Astrocyte (in vitro differentiated cells and primary cell): ENCODE measurements around the gene ZNF280D. TPM values are rescaled to one million over a fixed set of nuclear protein-coding genes. Genes with fewer than 3 reads are reported as not detected.

Experiments
- DNase-seq: peaks from one replicate; pipeline ENCODE4 v3.0.0-alpha.2; 2010; ENCODE audit warnings: low read depth
- FAIRE-seq: peaks from 2 replicates; lab custom pipeline; 2011; peaks lifted over from hg19 to GRCh38; lab: Jason Lieb, UNC
- H2AFZ ChIP-seq: 2 replicates; pipeline ENCODE4 v1.6.0; 2012; ENCODE audit warnings: low read depth, low read length, inconsistent platforms
- H3K27ac ChIP-seq: 2 replicates; pipeline ENCODE4 v1.5.1; 2011; ENCODE audit warnings: low read depth, low read length, inconsistent platforms
- H3K27me3 ChIP-seq: 2 replicates; pipeline ENCODE4 v1.6.0; 2011; ENCODE audit warnings: low read length, inconsistent platforms; ENCODE audit not compliant: insufficient read depth
- H3K36me3 ChIP-seq: 2 replicates; pipeline ENCODE4 v1.5.1; 2011; ENCODE audit warnings: low read length, inconsistent platforms; ENCODE audit not compliant: insufficient read depth
- H3K4me1 ChIP-seq: 2 replicates; pipeline ENCODE4 v1.5.1; 2011; ENCODE audit warnings: low read length, inconsistent platforms; ENCODE audit not compliant: insufficient read depth
- H3K4me2 ChIP-seq: 2 replicates; pipeline ENCODE4 v1.6.0; 2012; ENCODE audit warnings: low read length, inconsistent platforms
- H3K4me3 ChIP-seq: 2 replicates; pipeline ENCODE4 v1.5.1; 2011; ENCODE audit warnings: low read depth, mild to moderate bottlenecking, low read length, inconsistent platforms; ENCODE audit not compliant: insufficient read depth
- H3K79me2 ChIP-seq: 2 replicates; pipeline ENCODE4 v1.6.0; 2012; ENCODE audit warnings: mild to moderate bottlenecking, low read length, inconsistent platforms; ENCODE audit not compliant: insufficient read depth
- H3K9ac ChIP-seq: 2 replicates; pipeline ENCODE4 v1.6.0; 2012; ENCODE audit warnings: mild to moderate bottlenecking, low read length, inconsistent platforms
- H3K9me3 ChIP-seq: 2 replicates; pipeline ENCODE4 v1.5.1; 2012; ENCODE audit warnings: low read depth, mild to moderate bottlenecking, low read length, inconsistent platforms; ENCODE audit not compliant: insufficient read depth
- H4K20me1 ChIP-seq: 2 replicates; pipeline ENCODE4 v1.6.0; 2012; ENCODE audit warnings: low read length, inconsistent platforms; ENCODE audit not compliant: insufficient read depth
- H3K27ac Mint-ChIP-seq: one replicate; pipeline ENCODE4 v1.8.0; 2021; ENCODE audit warnings: mild to moderate bottlenecking, mixed read lengths; ENCODE audit not compliant: unreplicated experiment
- H3K27me3 Mint-ChIP-seq: one replicate; pipeline ENCODE4 v1.8.0; 2021; ENCODE audit warnings: low read depth, mixed read lengths; ENCODE audit not compliant: unreplicated experiment
- H3K36me3 Mint-ChIP-seq: one replicate; pipeline ENCODE4 v1.8.0; 2021; ENCODE audit warnings: low read depth, mixed read lengths; ENCODE audit not compliant: unreplicated experiment
- H3K4me1 Mint-ChIP-seq: one replicate; pipeline ENCODE4 v1.8.0; 2021; ENCODE audit warnings: low read depth, mixed read lengths; ENCODE audit not compliant: unreplicated experiment
- H3K4me3 Mint-ChIP-seq: one replicate; pipeline ENCODE4 v1.8.0; 2021; ENCODE audit warnings: mild to moderate bottlenecking, moderate library complexity, mixed read lengths; ENCODE audit not compliant: unreplicated experiment
- H3K9me3 Mint-ChIP-seq: one replicate; pipeline ENCODE4 v1.8.0; 2021; ENCODE audit warnings: mild to moderate bottlenecking, mixed read lengths; ENCODE audit not compliant: unreplicated experiment
- EZH2 ChIP-seq: IDR thresholded peaks from 2 replicates; pipeline ENCODE4 v1.6.1; 2012; ENCODE audit warnings: mild to moderate bottlenecking, low read length, inconsistent platforms; ENCODE audit not compliant: insufficient read depth
- total RNA-seq: library from RNA; stranded (reverse); gene quantifications from 2 replicates; pipeline ENCODE4 v1.2.1, GENCODE V29; 2021
- TF ChIP-seq, protein P1 (sequence below): IDR thresholded peaks from 2 replicates; pipeline ENCODE4 v1.5.1; 2011; ENCODE audit warnings: low read depth, mild to moderate bottlenecking, inconsistent platforms, low read length, moderate library complexity; ENCODE audit not compliant: insufficient read depth

The ZNF280D gene
- total RNA-seq, 1 donor from 2014 or later, result 13.7 TPM

DNA sequence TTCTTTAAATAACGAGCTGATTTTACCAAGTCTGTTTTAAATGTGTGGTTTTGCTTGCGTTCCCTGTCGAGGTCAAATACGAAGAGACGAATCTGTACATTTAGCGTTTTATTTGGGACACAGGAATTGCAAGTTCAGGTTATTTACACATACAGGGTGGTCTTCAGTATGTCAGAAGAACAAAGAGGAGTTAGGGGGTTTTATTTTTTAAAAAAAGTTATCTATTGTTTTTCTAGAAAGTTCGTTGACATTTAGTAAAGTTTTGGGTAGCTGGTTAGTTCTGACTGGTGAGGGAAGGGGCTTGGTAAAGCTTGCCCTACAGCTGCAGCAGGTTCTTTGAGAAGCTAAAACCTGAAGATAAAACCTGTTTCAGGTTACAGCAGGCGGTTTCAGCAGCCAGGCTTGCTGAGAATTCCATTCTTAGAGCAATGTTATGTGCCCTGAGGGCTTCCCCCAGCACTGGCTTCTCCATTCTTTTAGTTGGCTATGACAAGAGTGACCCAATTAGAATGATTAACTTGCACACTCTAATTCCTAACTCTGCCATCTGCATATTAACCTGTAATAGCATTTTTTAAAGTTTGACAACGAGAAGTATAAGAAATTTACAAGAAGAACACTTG lies 815 bp upstream of the ZNF280D start:
- FAIRE-seq (no peak), DNase-seq (no peak)
- Histone ChIP-seq H3K27ac (no peak overlapping the region), H3K9me3 (no peaks in the 10 kb centered on the region), H3K79me2 (peaks cover 36% of the 10 kb centered on the region), H3K4me2 (peak overlapping the region; percentile 90), H3K4me1 (peaks cover 25% of the 10 kb centered on the region), H4K20me1 (peaks cover 15% of the 10 kb centered on the region), H2AFZ (peak overlapping the region; percentile 82), H3K9ac (no peak overlapping the region), H3K36me3 (peaks cover 2% of the 10 kb centered on the region), H3K27me3 (no peaks in the 10 kb centered on the region), H3K4me3 (no peak overlapping the region)
- H3K4me3 Mint-ChIP-seq, result peak overlapping the region; percentile 47
- H3K4me1 Mint-ChIP-seq, result peaks cover 22% of the 10 kb centered on the region
- TF ChIP-seq EZH2, result no peak
- TF ChIP-seq, protein P1, sequence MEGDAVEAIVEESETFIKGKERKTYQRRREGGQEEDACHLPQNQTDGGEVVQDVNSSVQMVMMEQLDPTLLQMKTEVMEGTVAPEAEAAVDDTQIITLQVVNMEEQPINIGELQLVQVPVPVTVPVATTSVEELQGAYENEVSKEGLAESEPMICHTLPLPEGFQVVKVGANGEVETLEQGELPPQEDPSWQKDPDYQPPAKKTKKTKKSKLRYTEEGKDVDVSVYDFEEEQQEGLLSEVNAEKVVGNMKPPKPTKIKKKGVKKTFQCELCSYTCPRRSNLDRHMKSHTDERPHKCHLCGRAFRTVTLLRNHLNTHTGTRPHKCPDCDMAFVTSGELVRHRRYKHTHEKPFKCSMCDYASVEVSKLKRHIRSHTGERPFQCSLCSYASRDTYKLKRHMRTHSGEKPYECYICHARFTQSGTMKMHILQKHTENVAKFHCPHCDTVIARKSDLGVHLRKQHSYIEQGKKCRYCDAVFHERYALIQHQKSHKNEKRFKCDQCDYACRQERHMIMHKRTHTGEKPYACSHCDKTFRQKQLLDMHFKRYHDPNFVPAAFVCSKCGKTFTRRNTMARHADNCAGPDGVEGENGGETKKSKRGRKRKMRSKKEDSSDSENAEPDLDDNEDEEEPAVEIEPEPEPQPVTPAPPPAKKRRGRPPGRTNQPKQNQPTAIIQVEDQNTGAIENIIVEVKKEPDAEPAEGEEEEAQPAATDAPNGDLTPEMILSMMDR, result no peak
- H3K9me3 Mint-ChIP-seq, result no peaks in the 10 kb centered on the region
- H3K36me3 Mint-ChIP-seq, result no peaks in the 10 kb centered on the region
- H3K27ac Mint-ChIP-seq, result no peak overlapping the region
- H3K27me3 Mint-ChIP-seq, result no peaks in the 10 kb centered on the region

DNA sequence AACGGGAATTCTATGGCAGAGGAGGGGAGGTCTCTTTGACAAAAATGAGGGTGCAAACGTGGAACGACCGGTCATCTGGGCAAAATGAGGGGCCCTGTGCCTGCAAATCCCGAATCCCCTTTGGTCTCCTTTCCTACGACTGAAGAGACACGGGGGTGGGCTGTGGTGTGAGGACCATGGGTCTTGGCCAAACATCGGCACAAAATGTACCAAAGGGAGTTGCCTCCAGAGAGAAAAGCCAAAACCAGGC lies 498 bp downstream of the ZNF280D start:
- Histone ChIP-seq H3K27ac (peak overlapping the region; percentile 98), H2AFZ (peak overlapping the region; percentile 82), H3K4me1 (peaks cover 25% of the 10 kb centered on the region), H3K27me3 (no peaks in the 10 kb centered on the region), H3K9me3 (no peaks in the 10 kb centered on the region), H3K9ac (peak overlapping the region; percentile 98), H3K36me3 (peaks cover 2% of the 10 kb centered on the region), H3K4me3 (peak overlapping the region; percentile 77), H4K20me1 (peaks cover 15% of the 10 kb centered on the region), H3K4me2 (peak overlapping the region; percentile 90), H3K79me2 (peaks cover 49% of the 10 kb centered on the region)
- peaks cover 24% of the 10 kb centered on the region for H3K4me1 Mint-ChIP-seq
- H3K9me3 Mint-ChIP-seq, result no peaks in the 10 kb centered on the region
- FAIRE-seq (no peak), DNase-seq (peak; percentile 55)
- H3K36me3 Mint-ChIP-seq, result no peaks in the 10 kb centered on the region
- peak overlapping the region; percentile 99 for H3K27ac Mint-ChIP-seq
- no peak for TF ChIP-seq EZH2
- TF ChIP-seq, protein P1, result no peak
- H3K4me3 Mint-ChIP-seq, result peak overlapping the region; percentile 82
- H3K27me3 Mint-ChIP-seq, result no peaks in the 10 kb centered on the region

DNA sequence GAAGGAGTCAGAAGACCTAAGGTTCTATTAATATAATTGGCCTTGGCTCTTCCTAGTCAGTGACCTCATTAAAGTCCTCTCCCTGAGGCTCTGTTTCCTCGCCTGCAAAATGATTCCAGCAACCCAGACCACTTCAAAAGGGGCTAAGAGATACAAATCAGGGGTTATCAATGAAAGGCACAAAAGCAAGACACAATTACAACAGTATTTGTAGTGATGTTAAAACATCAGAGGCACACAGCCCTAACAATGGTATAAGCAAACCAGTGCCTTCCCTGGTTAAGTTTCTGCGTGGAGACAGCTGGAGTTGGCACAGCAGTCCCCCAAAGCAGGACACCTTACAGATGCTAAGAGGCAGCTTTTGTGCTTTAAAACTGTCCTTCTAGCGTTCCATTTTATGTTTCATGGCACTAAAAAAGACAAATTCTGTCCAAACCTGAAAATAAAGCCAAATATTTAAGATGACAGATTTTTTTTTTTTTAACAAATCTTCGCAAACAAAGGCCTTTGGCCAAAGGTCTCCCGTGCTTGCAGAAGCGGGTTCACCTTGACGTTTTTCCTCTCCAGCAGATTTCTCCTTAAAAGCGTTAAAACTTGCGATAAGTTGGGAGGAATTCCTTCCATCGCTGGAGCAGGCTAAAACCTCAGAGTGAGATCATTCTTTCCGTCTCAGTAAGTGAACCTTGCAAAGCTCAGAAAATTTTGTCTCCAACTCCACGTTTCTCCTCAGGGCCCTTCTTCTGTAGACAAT lies 999 bp downstream of the ZNF280D start:
- Histone ChIP-seq H3K4me1 (peaks cover 25% of the 10 kb centered on the region), H3K4me2 (peak overlapping the region; percentile 90), H4K20me1 (peaks cover 19% of the 10 kb centered on the region), H3K27ac (peak overlapping the region; percentile 98), H3K79me2 (peaks cover 54% of the 10 kb centered on the region), H2AFZ (peak overlapping the region; percentile 82), H3K9me3 (no peaks in the 10 kb centered on the region), H3K4me3 (peak overlapping the region; percentile 77), H3K36me3 (peaks cover 2% of the 10 kb centered on the region), H3K27me3 (no peaks in the 10 kb centered on the region), H3K9ac (peak overlapping the region; percentile 98)
- Mint-ChIP-seq H3K27me3 (no peaks in the 10 kb centered on the region), H3K4me3 (peak overlapping the region; percentile 82), H3K9me3 (no peaks in the 10 kb centered on the region), H3K4me1 (peaks cover 24% of the 10 kb centered on the region), H3K27ac (peak overlapping the region; percentile 99), H3K36me3 (no peaks in the 10 kb centered on the region)
- peak; percentile 83 for DNase-seq
- no peak for FAIRE-seq
- TF ChIP-seq EZH2, result no peak
- TF ChIP-seq, protein P1, result no peak
